ENCODE measurements around the gene ACTG2. TPM values are rescaled to one million over a fixed set of nuclear protein-coding genes. Genes with fewer than 3 reads are reported as not detected.
A peak's percentile ranks its signal among the peaks of the same experiment; 100 is the strongest.
"Not testable (repeated sequence)": the region's sequence is repeated elsewhere in the genome, so short reads cannot be mapped to it uniquely, and the experiment has no call there.

ACTG2 gene
- total RNA-seq, 4 donors from 2014 or later: 4,013 to 8,538 (median 5,633) TPM

- no peaks in the 10 kb centered on the region for H3K9me3 ChIP-seq
- no peak overlapping the region for H3K27ac ChIP-seq (replicated peaks in 1 of 4)
- 96% methylated on average over 4 of the region's 4 CpGs for WGBS
- peaks cover 4 to 50% (median 43%) of the 10 kb centered on the region in 4 donors for H3K4me1 ChIP-seq
- H3K36me3 ChIP-seq: peaks cover 0 to 32% (median 9%) of the 10 kb centered on the region in 4 donors
- H3K4me3 ChIP-seq: no peak overlapping the region
- TF ChIP-seq POLR2A (IDR thresholded peaks at IDR 0.05; ENCODE audit: low read depth): no peak
- no peak for TF ChIP-seq EP300 (IDR thresholded peaks at IDR 0.05)
- TF ChIP-seq CTCF (IDR thresholded peaks at IDR 0.05): no peak
- TF ChIP-seq POLR2AphosphoS5 (IDR thresholded peaks at IDR 0.05): no peak
- H3K27me3 ChIP-seq: no peaks in the 10 kb centered on the region
- no peak for DNase-seq (ENCODE audit: extremely low spot score)
- intact Hi-C loops (cut with DNase I): no loop called here
These were observed 44.5 kb downstream of the ACTG2 start for GRCh38 chr2:73937103-73937885.

GRCh38 chr2:73937899-73938298 is 45.1 kb downstream of the ACTG2 start:
- Histone ChIP-seq H3K4me3 (no peak overlapping the region), H3K27ac (replicated peaks in 1 of 4) (no peak overlapping the region), H3K9me3 (no peaks in the 10 kb centered on the region), H3K27me3 (no peaks in the 10 kb centered on the region), H3K36me3 (peaks cover 0 to 26% (median 8%) of the 10 kb centered on the region in 4 donors), H3K4me1 (peaks cover 4 to 44% (median 38%) of the 10 kb centered on the region in 4 donors)
- intact Hi-C loops (cut with DNase I): no loop called here
- TF ChIP-seq CTCF (IDR thresholded peaks at IDR 0.05) (no peak), POLR2A (IDR thresholded peaks at IDR 0.05; ENCODE audit: low read depth) (no peak), EP300 (IDR thresholded peaks at IDR 0.05) (no peak), POLR2AphosphoS5 (IDR thresholded peaks at IDR 0.05) (no peak)
- DNase-seq (ENCODE audit: extremely low spot score): no peak

GRCh38 chr2:73938718-73939352 is 46.0 kb downstream of the ACTG2 start:
- Histone ChIP-seq H3K27me3 (no peaks in the 10 kb centered on the region), H3K4me1 (peaks cover 4 to 43% (median 35%) of the 10 kb centered on the region in 4 donors), H3K4me3 (no peak overlapping the region), H3K36me3 (peaks cover under 1 to 25% (median 8%) of the 10 kb centered on the region in 4 donors), H3K9me3 (no peaks in the 10 kb centered on the region), H3K27ac (replicated peaks in 1 of 4) (no peak overlapping the region)
- intact Hi-C loops (cut with DNase I): no loop called here
- no peak for TF ChIP-seq POLR2AphosphoS5 (IDR thresholded peaks at IDR 0.05)
- TF ChIP-seq POLR2A (IDR thresholded peaks at IDR 0.05; ENCODE audit: low read depth): no peak
- no peak for TF ChIP-seq CTCF (IDR thresholded peaks at IDR 0.05)
- TF ChIP-seq EP300 (IDR thresholded peaks at IDR 0.05): no peak
- DNase-seq (ENCODE audit: extremely low spot score): no peak
- 80% methylated on average over 5 of the region's 5 CpGs for WGBS

GRCh38 chr2:73939419-73939818 is 46.6 kb downstream of the ACTG2 start:
- no peak for DNase-seq (ENCODE audit: extremely low spot score)
- no peak overlapping the region for H3K4me3 ChIP-seq
- H3K9me3 ChIP-seq: no peaks in the 10 kb centered on the region
- TF ChIP-seq POLR2A (IDR thresholded peaks at IDR 0.05; ENCODE audit: low read depth) (no peak), POLR2AphosphoS5 (IDR thresholded peaks at IDR 0.05) (peak; percentile 14 to 29), CTCF (IDR thresholded peaks at IDR 0.05) (peak in 2 of 3 experiments; percentile 17 to 22), EP300 (IDR thresholded peaks at IDR 0.05) (no peak)
- 88% methylated on average over 2 of the region's 2 CpGs for WGBS
- H3K4me1 ChIP-seq: peaks cover 4 to 41% (median 35%) of the 10 kb centered on the region in 4 donors
- peaks cover 5 to 29% (median 12%) of the 10 kb centered on the region in 4 donors for H3K36me3 ChIP-seq
- no peaks in the 10 kb centered on the region for H3K27me3 ChIP-seq
- no peak overlapping the region for H3K27ac ChIP-seq (replicated peaks in 1 of 4)
- intact Hi-C loops (cut with DNase I): no loop called here

GRCh38 chr2:73940066-73940465 is 47.3 kb downstream of the ACTG2 start:
- H3K9me3 ChIP-seq; H3K4me3 ChIP-seq; H3K27me3 ChIP-seq; DNase-seq (ENCODE audit: extremely low spot score); intact Hi-C loops (cut with DNase I); H3K27ac ChIP-seq (replicated peaks in 1 of 4): not testable (repeated sequence)
- Histone ChIP-seq H3K36me3 (peaks cover 5 to 34% (median 15%) of the 10 kb centered on the region in 4 donors), H3K4me1 (peaks cover 4 to 45% (median 33%) of the 10 kb centered on the region in 4 donors)
- 100% methylated on average over 1 of the region's 1 CpG for WGBS
